Esophagus (tissue), 2 donors: ENCODE results near the gene SGCA. TPM values are rescaled to one million over a fixed set of nuclear protein-coding genes. Genes with fewer than 3 reads are reported as not detected.

Experiments used
- H3K27ac ChIP-seq, 2 donors: one replicate each; pipeline ENCODE4 v1.5.1; 2013; ENCODE audit warnings: low read depth in 2 of 2, mild to moderate bottlenecking in 2 of 2, inconsistent platforms in 1 of 2, low read length in 1 of 2, moderate library complexity in 1 of 2
- H3K27me3 ChIP-seq, 2 donors: one replicate each; pipeline ENCODE4 v1.6.1; 2013; ENCODE audit warnings: low read length in 2 of 2, control low read depth in 1 of 2, mild to moderate bottlenecking in 1 of 2; ENCODE audit not compliant: insufficient read depth in 2 of 2, control insufficient read depth in 1 of 2
- H3K36me3 ChIP-seq, 2 donors: one replicate each; pipeline ENCODE4 v1.6.1; 2013; ENCODE audit warnings: low read length in 1 of 2; ENCODE audit not compliant: control insufficient read depth in 2 of 2, insufficient read depth in 2 of 2
- H3K4me1 ChIP-seq, 2 donors: one replicate each; pipeline ENCODE4 v1.6.1; 2013; ENCODE audit warnings: low read length in 1 of 2; ENCODE audit not compliant: control insufficient read depth in 2 of 2, insufficient read depth in 2 of 2
- H3K4me3 ChIP-seq, 2 donors: one replicate each; pipeline ENCODE4 v1.5.1; 2013; ENCODE audit warnings: low read length in 2 of 2, mild to moderate bottlenecking in 2 of 2, low read depth in 1 of 2, moderate library complexity in 1 of 2
- H3K9me3 ChIP-seq, 2 donors: one replicate each; pipeline ENCODE4 v1.6.1; 2013; ENCODE audit warnings: mild to moderate bottlenecking in 2 of 2, low read depth in 1 of 2, low read length in 1 of 2, moderate library complexity in 1 of 2; ENCODE audit not compliant: control insufficient read depth in 2 of 2, insufficient read depth in 1 of 2
- WGBS, 2 donors: extraction: QIAGEN DNeasy Blood & Tissue Kit; methylation state at CpG; one replicate each; pipeline ENCODE4 v1.1.7; 2013; 5-methylcytosine and 5-hydroxymethylcytosine counted together
- polyA plus RNA-seq, 2 donors: library from polyadenylated mRNA; stranded (reverse); fragments of 200-250 nt; gene quantifications; one replicate each; pipeline ENCODE4 v1.2.3, GENCODE V29; 2013
- donor health status: healthy with polysubstance abuse.
- donor health status: Bipolar disorder and iron deficiency.

Gene SGCA
- polyA plus RNA-seq, 2 donors, result 7.1 to 10.0 TPM

- Histone ChIP-seq H3K4me3 (peak overlapping the region in 1 of 2 donors; percentile 8), H3K27ac (peak overlapping the region; percentile 57 to 70)
Measured at GRCh38 chr17:50166518-50167181, 845 bp downstream of the SGCA start.

GRCh38 chr17:50167371-50167770, 1.6 kb downstream of the SGCA start:
- WGBS, 2 donors, result 87 to 88% methylated on average over 19 of the region's 19 CpGs
- no peak overlapping the region for H3K4me3 ChIP-seq
- H3K9me3 ChIP-seq, result no peaks in the 10 kb centered on the region
- no peaks in the 10 kb centered on the region for H3K27me3 ChIP-seq
- no peak overlapping the region for H3K27ac ChIP-seq
- no peaks in the 10 kb centered on the region for H3K36me3 ChIP-seq
- peaks cover 3 to 5% of the 10 kb centered on the region in 2 donors for H3K4me1 ChIP-seq

More at GRCh38 chr17:50166518-50167181, 845 bp downstream of the SGCA start:
- Histone ChIP-seq H3K9me3 (no peaks in the 10 kb centered on the region), H3K36me3 (no peaks in the 10 kb centered on the region), H3K4me1 (peaks cover 5 to 6% of the 10 kb centered on the region in 2 donors), H3K27me3 (no peaks in the 10 kb centered on the region)
- WGBS, 2 donors, result 57 to 70% methylated on average over 7 of the region's 7 CpGs

GRCh38 chr17:50168319-50168718, 2.5 kb downstream of the SGCA start:
- Histone ChIP-seq H3K27me3 (no peaks in the 10 kb centered on the region), H3K9me3 (no peaks in the 10 kb centered on the region), H3K4me1 (peaks cover 3 to 5% of the 10 kb centered on the region in 2 donors), H3K4me3 (no peak overlapping the region), H3K27ac (no peak overlapping the region), H3K36me3 (no peaks in the 10 kb centered on the region)
- 77 to 82% methylated on average over 9 to 13 of the region's 13 CpGs for WGBS, 2 donors

- H3K4me1 ChIP-seq, result peaks cover 3 to 5% of the 10 kb centered on the region in 2 donors
- 19 to 22% methylated on average over 14 of the region's 14 CpGs for WGBS, 2 donors
- no peaks in the 10 kb centered on the region for H3K9me3 ChIP-seq
- no peaks in the 10 kb centered on the region for H3K27me3 ChIP-seq
- H3K4me3 ChIP-seq, result no peak overlapping the region
- H3K27ac ChIP-seq, result no peak overlapping the region
- H3K36me3 ChIP-seq, result no peaks in the 10 kb centered on the region
Measured at GRCh38 chr17:50169121-50169764, 3.4 kb downstream of the SGCA start.

GRCh38 chr17:50169881-50170459, 4.2 kb downstream of the SGCA start:
- no peak overlapping the region for H3K4me3 ChIP-seq
- H3K36me3 ChIP-seq, result no peaks in the 10 kb centered on the region
- WGBS, 2 donors, result 90 to 93% methylated on average over 9 of the region's 9 CpGs
- no peaks in the 10 kb centered on the region for H3K27me3 ChIP-seq
- H3K27ac ChIP-seq, result no peak overlapping the region
- no peaks in the 10 kb centered on the region for H3K9me3 ChIP-seq
- H3K4me1 ChIP-seq, result peaks cover 3 to 5% of the 10 kb centered on the region in 2 donors

GRCh38 chr17:50170662-50171370, 5.0 kb downstream of the SGCA start:
- Histone ChIP-seq H3K4me3 (no peak overlapping the region), H3K27me3 (no peaks in the 10 kb centered on the region), H3K4me1 (peaks cover 0 to 3% of the 10 kb centered on the region in 2 donors), H3K36me3 (no peaks in the 10 kb centered on the region), H3K27ac (no peak overlapping the region), H3K9me3 (no peaks in the 10 kb centered on the region)
- 81 to 86% methylated on average over 10 of the region's 10 CpGs for WGBS, 2 donors

- Histone ChIP-seq H3K4me3 (no peak overlapping the region), H3K27ac (no peak overlapping the region), H3K4me1 (peaks cover 0 to 3% of the 10 kb centered on the region in 2 donors), H3K9me3 (no peaks in the 10 kb centered on the region), H3K27me3 (no peaks in the 10 kb centered on the region), H3K36me3 (no peaks in the 10 kb centered on the region)
- WGBS, 2 donors, result 89 to 93% methylated on average over 17 of the region's 17 CpGs
Measured at GRCh38 chr17:50171371-50172071, 5.7 kb downstream of the SGCA start.

- WGBS, 2 donors, result 90 to 94% methylated on average over 11 of the region's 11 CpGs
- Histone ChIP-seq H3K27ac (no peak overlapping the region), H3K36me3 (no peaks in the 10 kb centered on the region), H3K9me3 (no peaks in the 10 kb centered on the region), H3K27me3 (no peaks in the 10 kb centered on the region), H3K4me1 (peaks cover 0 to 5% of the 10 kb centered on the region in 2 donors), H3K4me3 (no peak overlapping the region)
Measured at GRCh38 chr17:50172130-50172529, 6.3 kb downstream of the SGCA start.

GRCh38 chr17:50172936-50173334, 7.1 kb downstream of the SGCA start:
- 64 to 69% methylated on average over 6 of the region's 6 CpGs for WGBS, 2 donors
- no peak overlapping the region for H3K4me3 ChIP-seq
- H3K4me1 ChIP-seq, result peaks cover 3 to 12% of the 10 kb centered on the region in 2 donors
- H3K27ac ChIP-seq, result peak overlapping the region; percentile 63 to 68
- H3K27me3 ChIP-seq, result no peaks in the 10 kb centered on the region
- H3K36me3 ChIP-seq, result no peaks in the 10 kb centered on the region
- H3K9me3 ChIP-seq, result no peaks in the 10 kb centered on the region
